ENCODE results near the gene PAFAH2. TPM values are rescaled to one million over a fixed set of nuclear protein-coding genes. Genes with fewer than 3 reads are reported as not detected.

PAFAH2 gene
- total and polyA plus RNA-seq, 2 donors from 2014 or later: 21.0 to 23.5 TPM

GRCh38 chr1:25954282-25954938 is 43.5 kb downstream of the PAFAH2 start:
- DNase-seq: no peak
- Histone ChIP-seq H3K4me1 (ENCODE audit: control insufficient read depth in 2 of 3, insufficient read depth in 2 of 3, low read depth in 1 of 3, low read length in 3 of 3) (no peaks in the 10 kb centered on the region), H3K27ac (ENCODE audit: low read depth in 2 of 2, low read length in 2 of 2) (no peak overlapping the region), H3K9me3 (ENCODE audit: control insufficient read depth in 2 of 3, insufficient read depth in 1 of 3, low read length in 3 of 3) (no peaks in the 10 kb centered on the region), H3K9ac (ENCODE audit: low read length in 3 of 3) (no peak overlapping the region), H3K27me3 (ENCODE audit: control insufficient read depth, insufficient read depth, low read length) (no peaks in the 10 kb centered on the region), H3K36me3 (ENCODE audit: control insufficient read depth in 2 of 3, insufficient read depth in 3 of 3, low read length in 3 of 3) (peaks cover 3 to 4% (median 3%) of the 10 kb centered on the region in 3 donors), H3K4me3 (ENCODE audit: low read length in 3 of 3) (no peak overlapping the region)
- TF ChIP-seq CTCF (IDR thresholded peaks at IDR 0.05; ENCODE audit: borderline replicate concordance, extremely low read depth, insufficient read depth): no peak
- no peak for FAIRE-seq
- intact Hi-C loops (cut with DNase I): no loop called here

GRCh38 chr1:25952841-25953401 is 44.9 kb downstream of the PAFAH2 start:
- H3K36me3 ChIP-seq (ENCODE audit: control insufficient read depth in 2 of 3, insufficient read depth in 3 of 3, low read length in 3 of 3): no peaks in the 10 kb centered on the region
- H3K4me3 ChIP-seq (ENCODE audit: low read length in 3 of 3): no peak overlapping the region
- intact Hi-C loops (cut with DNase I): no loop called here
- TF ChIP-seq CTCF (IDR thresholded peaks at IDR 0.05; ENCODE audit: borderline replicate concordance, extremely low read depth, insufficient read depth): no peak
- no peaks in the 10 kb centered on the region for H3K9me3 ChIP-seq (ENCODE audit: control insufficient read depth in 2 of 3, insufficient read depth in 1 of 3, low read length in 3 of 3)
- H3K4me1 ChIP-seq (ENCODE audit: control insufficient read depth in 2 of 3, insufficient read depth in 2 of 3, low read depth in 1 of 3, low read length in 3 of 3): no peaks in the 10 kb centered on the region
- no peaks in the 10 kb centered on the region for H3K27me3 ChIP-seq (ENCODE audit: control insufficient read depth, insufficient read depth, low read length)
- H3K27ac ChIP-seq (ENCODE audit: low read depth in 2 of 2, low read length in 2 of 2): no peak overlapping the region
- H3K9ac ChIP-seq (ENCODE audit: low read length in 3 of 3): no peak overlapping the region
- DNase-seq (peak in 4 of 5 donors; percentile 52 to 94 (median 68)), FAIRE-seq (no peak)

- Histone ChIP-seq H3K27ac (ENCODE audit: low read depth in 2 of 2, low read length in 2 of 2) (no peak overlapping the region), H3K9me3 (ENCODE audit: control insufficient read depth in 2 of 3, insufficient read depth in 1 of 3, low read length in 3 of 3) (no peaks in the 10 kb centered on the region), H3K36me3 (ENCODE audit: control insufficient read depth in 2 of 3, insufficient read depth in 3 of 3, low read length in 3 of 3) (no peaks in the 10 kb centered on the region), H3K27me3 (ENCODE audit: control insufficient read depth, insufficient read depth, low read length) (no peaks in the 10 kb centered on the region), H3K4me3 (ENCODE audit: low read length in 3 of 3) (no peak overlapping the region), H3K9ac (ENCODE audit: low read length in 3 of 3) (no peak overlapping the region), H3K4me1 (ENCODE audit: control insufficient read depth in 2 of 3, insufficient read depth in 2 of 3, low read depth in 1 of 3, low read length in 3 of 3) (no peaks in the 10 kb centered on the region)
- intact Hi-C loops (cut with DNase I): no loop called here
- no peak for TF ChIP-seq CTCF (IDR thresholded peaks at IDR 0.05; ENCODE audit: borderline replicate concordance, extremely low read depth, insufficient read depth)
- DNase-seq (no peak), FAIRE-seq (no peak)
Measured at GRCh38 chr1:25948641-25949040, 49.2 kb downstream of the PAFAH2 start.

Measured in kidney (tissue), 14 donors.